Activated CD4-positive, alpha-beta T cell treated with anti-CD3 and anti-CD28 coated beads, Interleukin-2, amount 50 U/mL, for 4 hours (primary cell): ENCODE results near the gene FSIP1.
A peak's percentile ranks its signal among the peaks of the same experiment; 100 is the strongest.

ENCODE experiments used
- DNase-seq, 2 experiments: peaks; one replicate each; pipeline ENCODE4 v3.0.0-alpha.2; 2020

The FSIP1 gene

DNA sequence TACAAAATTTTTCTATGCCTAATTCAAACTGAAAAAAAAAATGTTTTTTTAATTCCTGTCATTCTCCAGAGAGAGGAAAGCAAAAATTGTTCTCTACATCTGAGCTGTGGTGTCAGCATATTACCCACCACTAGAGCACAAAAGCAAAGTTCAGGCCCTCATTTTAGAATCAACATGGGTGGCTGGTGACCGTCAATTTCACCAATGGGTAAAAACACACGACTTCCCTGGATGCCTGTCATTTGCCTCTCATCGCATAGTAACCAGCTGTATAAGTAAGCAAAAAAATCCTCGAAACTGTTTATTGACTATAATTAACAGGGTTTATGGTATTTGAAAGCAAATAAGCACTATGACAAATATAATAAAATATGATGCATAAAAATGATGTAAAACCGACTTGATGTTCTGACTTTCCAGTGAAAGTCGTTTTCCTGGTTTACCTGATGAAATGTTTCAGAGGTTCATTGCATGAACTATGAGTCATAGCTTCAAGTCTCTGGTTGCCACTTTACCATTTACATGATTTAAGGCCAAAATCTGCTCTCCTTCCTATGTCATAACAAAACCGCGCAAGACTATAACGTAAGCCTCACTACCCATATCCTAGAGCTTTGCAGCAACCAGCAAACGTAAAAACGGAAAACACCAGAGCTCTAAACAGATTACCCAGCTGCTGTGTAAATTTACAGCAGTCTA, 141.3 kb downstream of the FSIP1 start:
- DNase-seq, result no peak

DNA sequence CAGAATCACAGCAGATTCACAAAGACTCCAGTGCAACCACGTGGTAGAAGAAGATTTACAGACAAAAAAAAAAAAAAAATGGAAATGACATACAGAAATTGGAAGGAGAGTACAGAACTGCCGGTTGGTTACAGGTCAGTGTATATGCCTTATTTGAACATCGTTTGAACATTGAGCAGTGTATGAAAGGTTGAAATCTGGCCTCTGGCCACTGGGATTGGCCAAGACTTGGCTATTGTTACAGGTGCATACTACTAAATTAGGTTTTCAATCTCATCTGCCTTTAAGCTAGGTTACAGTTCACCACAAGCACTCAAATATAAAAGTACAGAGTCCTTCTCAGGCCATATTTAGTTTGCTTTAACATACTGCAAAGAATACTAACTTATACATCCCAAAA, 142.0 kb downstream of the FSIP1 start:
- DNase-seq, result no peak

DNA sequence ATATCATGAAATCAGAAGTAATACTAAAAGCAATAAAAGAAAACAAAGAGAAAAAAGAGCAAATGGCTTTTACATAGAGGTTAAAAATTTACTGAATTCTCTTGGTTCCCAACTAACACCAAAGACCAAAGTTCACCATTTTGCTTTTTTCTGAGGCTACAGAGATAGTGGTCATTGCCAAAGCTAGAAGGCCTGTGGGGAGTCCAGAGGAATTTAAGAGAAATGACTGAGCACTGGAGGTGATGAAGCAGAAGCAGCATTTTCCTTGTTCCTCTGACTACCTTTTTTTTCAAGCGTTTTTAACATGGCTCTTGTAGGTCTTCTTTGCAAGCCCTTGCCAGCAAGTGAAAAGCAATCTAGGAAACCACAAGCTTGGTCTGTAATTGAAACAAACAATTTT, 143.6 kb downstream of the FSIP1 start:
- no peak for DNase-seq

DNA sequence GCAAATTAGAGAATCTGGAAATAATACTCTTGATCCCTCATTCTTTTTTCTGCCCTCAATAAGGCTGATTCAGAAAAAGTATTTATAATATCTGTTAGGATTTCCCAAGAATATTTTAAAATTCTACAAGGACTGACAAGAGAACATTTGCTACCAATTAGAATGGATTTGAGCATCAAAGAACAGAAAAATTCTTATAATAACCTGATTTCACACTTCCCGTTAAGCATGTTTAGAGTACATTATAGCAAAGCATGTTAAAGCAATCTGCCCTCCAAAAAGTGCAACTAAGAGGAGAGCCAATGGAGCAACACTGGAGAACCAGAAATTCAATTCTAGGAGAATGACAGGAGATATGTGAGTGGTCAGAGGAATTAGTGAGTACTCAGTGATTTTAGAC, 144.6 kb downstream of the FSIP1 start:
- no peak for DNase-seq

DNA sequence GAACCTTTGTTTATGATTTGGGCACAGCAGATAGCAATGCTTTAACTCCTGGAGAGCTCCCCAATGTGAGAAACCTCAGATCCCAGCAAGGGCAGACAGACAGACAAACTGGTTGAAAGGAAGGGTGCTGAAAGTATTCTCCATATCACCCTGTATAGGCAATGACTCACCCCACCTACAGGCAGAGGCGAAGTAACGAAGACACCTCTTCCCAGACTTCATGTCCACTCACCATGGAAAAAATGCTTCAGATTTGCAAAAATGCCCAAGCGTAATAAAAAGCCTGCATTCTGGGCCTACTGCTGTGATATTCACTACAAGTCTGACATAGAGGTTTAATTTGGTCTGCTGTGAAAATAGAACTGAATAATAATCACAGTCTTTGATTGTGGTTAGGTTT, 151.3 kb downstream of the FSIP1 start:
- peak in 1 of 2 experiments; percentile 31 for DNase-seq

DNA sequence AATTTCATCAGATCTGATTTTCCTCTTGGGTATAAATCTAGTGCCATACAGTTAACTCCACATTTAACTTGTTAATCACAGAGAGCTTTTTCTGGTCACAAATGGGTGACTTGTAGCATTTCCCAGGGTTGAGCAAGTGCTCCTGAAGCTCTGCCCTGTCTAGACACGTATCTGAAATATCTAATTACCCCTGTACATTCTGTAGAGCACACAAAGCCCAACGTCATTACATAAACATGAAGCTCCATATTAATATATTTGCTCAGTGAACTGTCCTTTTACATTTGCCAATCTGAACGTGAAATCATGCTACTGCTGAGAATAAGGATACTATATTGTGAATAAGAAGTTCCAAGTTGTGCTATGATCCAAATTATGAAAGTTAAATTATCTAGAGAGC, 152.7 kb downstream of the FSIP1 start:
- DNase-seq, result no peak

DNA sequence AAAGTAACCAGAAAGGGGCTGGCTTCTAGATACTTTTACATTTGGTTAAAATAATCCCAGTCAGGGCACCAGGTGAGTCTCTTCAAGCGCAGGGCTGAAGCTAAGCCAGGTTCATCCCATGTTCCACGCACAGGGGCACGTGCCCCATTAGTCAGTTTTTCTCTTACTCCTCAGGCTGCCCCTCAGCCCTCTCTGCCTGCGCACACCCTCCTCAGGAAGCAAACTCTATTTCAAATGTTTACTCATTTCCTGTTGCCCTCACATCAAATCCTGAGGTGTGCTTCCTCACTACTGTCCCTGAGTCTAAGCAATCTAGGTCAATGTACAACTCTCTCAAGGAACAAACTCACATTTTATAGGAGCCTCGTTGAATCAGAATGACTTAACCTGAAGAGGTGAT, 153.3 kb downstream of the FSIP1 start:
- peak; percentile 61 to 64 for DNase-seq

DNA sequence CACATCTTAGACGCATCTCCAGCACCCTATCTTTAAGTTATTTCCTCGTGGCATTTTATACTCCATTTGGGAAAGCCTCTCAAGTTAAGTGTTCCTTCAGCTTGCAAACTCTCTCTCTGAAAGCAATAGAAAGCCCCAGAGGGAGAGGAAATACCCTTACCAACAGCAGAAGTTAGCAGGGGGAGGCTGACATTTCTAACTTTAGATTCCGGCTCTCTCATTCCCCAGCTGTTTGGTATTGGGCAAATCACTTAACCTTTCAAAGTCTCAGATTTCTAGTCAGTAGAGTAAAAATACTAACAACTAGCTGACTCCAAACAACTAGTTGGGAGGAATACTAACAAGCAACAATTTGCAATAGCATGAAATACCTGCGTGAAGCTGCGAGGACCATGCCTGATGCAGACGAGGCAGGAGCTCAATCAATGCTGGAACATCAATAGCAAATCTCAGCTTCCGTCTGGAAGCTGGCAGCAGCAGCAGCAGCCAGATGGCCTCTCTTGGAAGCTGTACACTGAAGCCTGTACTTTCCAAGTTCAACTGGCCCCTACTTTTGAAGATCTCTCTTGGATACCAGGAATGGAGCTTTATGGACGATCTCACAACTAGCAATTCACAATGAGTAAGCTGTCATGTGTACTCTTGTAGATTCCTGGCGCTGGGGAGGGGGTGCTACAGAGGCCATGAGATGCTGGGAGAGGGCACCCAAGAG, 153.9 kb downstream of the FSIP1 start:
- no peak for DNase-seq

DNA sequence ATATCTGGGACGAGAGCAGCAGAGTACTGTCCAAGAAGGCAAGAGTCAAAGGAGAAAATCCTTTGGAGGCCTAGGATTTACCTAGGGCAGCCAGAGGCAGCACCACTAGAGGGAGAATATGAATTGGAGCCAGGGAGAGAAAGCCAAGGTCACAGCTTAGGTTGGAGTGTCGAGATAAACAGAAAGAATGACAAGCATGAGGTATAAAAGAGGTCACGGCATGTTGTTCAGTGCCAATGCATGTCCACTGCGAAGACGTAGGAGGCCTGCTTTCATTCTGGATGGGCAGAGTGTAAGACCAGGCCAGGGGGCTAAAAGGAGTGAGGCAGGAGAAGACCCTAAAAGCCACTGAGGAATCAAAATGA, 154.5 kb downstream of the FSIP1 start:
- DNase-seq, result no peak

DNA sequence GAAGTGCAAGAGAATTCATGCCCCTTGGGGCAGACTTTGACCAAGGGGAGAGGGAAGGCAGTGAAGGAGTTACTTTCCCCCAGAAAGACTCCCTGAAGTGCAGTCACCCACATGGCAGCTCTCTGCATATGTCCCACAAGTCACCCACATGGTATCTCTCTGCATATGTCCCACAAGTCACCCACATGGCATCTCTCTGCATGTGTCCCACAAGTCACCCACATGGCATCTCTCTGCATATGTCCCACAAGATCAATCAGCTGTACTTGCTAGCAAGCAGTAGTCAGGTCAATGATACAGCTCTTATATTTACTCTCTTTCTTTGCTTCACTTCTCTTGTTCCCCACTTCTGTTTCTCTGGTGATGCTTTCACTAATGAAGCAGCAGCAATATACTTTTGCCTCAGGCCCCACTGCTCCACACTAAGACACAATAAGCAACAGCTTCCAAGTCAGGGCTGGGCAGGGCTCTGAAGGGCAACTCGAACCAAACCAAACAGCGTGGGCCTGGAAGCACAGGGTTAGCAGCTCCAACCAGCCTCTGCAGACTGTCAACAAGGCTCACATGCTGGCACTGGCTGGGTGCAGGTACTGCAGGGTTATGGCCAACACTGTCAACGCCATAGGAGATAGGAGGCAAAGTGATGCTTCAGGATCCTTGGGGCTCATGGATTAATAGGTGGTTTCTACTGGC, 155.0 kb downstream of the FSIP1 start:
- DNase-seq, result no peak

DNA sequence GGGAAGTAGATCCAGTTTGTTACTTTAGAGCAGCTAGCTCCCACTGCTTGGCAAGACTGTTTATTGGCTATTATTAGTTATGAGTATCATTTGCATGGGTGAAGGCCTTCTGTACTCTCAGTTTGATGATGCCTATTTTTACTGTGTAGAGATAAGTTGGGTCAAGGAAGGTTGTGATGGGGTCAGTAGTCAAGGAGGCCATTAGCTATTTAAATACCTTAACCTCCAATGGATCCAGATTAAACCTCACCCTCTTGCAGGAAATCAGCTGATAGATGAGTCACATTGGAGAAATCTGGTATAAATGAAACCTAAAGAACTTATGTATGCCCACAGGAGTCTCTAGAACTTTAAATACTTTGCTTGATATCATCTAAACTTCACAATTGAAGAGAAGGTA, 156.8 kb downstream of the FSIP1 start:
- no peak for DNase-seq

DNA sequence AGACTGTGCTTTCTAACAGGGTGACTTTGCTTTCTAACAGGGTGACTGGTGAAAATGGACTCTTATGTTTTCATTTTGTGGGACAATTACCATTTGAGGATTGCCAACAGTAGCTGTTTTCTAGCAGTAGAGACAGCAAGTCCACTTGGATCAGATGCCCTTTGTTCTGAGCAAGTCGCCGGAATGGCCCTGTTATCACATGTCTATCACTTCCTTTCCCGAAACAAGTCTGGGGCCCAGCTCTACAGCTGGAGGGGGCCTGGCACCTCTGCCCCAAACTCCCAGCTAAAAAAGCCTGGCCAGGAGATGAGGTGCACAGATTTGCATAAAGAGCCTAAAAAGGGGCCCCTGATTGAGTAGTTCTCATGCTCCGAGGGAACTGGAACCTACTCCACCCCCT, 157.2 kb downstream of the FSIP1 start:
- DNase-seq, result no peak

DNA sequence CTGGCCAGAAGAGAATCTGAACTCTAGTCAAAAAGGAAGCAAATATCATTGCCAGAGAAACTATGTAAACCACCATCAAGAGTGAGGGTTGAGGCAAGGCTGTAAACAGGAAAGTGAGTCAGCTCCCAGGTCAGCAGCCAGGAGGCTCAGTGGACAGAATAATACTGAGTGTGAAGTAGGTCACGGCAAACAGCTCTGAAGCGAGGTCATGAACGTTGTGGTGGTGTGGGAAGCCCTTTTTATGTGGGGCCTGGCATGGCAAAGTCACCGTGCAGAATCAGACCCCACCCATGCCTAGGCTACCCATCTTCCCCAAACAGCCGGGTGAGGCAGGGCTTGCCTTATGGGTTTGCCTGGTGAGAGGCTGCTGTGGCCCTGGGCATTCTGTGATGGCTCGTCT, 157.8 kb downstream of the FSIP1 start:
- peak; percentile 39 to 47 for DNase-seq

DNA sequence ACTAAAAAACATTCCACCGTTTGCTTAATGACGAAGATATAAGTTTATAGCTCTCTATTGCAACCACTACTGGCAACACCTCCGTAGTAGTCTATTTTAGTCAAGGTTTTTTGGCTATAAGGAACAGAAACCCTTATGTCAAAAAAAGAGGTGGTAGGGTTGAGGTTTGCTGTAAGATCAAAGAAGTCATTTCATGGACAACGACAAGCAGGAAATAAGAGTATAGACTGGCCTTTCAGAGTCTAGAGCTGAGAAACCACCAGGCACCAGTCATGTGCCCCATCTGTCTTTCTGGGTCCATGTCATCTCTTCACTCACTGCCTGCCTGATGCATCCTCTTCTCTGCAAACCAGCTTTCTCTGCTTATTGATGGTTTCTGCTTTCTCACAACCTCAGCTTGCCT, 159.1 kb downstream of the FSIP1 start:
- no peak for DNase-seq

DNA sequence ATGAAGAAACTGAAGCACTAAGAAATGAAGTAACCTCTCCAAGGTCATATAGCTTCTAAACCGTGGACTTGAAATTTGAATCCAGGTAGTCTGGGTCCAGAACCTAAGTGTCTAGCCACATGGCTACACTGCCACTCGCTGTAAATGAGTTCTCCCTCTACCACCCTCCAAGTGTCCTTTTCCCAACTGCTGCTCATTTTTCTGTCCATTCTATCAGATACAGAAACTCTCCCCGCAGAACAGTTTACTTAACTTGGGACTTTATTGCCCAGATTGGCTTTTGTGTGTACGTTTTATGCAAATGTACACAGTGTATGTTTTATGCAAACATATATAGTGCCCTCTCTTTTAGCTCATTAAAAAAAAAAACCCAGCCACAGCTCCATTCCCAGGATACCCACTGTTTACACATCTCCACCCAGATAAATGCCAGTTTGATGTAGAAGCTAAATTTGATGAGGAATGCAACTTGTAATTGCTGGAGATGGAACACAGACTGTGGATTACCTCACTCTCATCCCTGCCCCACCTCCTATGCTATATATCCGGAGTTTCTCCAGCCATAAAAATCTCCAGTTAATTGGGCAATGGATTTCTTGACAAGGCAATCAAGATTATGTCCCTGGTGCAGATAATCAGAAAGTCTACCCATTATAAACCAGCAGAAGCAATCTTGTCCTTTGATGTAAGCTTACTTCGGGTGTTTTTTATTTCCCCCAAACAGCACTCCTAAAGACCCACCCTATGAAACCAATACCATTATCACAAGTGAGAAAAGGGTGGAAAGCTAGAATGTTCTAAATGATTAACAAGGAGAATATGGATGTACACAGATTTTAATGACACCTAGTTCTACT, 159.8 kb downstream of the FSIP1 start:
- no peak for DNase-seq

DNA sequence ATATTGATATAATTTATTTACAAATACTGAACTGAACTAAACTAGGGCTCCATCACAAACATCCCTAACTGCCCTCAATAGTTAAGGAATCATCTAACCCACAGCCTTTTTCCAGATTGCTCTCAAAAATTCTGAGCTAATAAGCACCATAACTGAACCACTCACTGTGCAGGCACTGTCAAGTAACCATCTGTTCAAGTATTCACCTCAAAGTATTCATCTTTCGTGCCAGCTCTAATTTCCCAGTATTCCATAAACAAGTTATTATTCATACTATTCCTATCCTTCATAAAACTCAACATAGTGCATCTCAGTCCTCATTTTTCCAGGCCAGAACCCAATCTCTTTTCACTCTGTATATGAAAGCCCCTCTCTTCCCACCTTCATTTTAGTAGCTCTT, 160.7 kb downstream of the FSIP1 start:
- DNase-seq, result no peak

DNA sequence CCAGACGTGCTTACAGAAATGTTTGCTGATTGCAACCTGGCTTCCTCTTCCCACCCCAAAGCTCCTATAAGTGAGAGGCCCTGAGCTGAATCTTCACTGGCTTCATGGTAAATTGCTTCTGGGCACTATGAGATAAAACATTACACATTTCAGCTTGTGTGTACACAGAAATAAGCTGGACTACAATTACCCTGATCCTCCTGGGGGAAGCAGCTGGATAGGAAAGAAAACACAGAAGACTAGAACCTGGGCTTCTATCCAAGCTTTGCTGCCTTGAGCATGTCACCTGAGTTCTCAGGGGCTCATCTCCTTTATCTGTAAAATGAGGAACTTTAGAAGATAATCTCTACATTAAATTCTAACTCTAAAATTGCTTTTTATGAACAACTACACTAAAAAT, 161.4 kb downstream of the FSIP1 start:
- DNase-seq, result no peak

DNA sequence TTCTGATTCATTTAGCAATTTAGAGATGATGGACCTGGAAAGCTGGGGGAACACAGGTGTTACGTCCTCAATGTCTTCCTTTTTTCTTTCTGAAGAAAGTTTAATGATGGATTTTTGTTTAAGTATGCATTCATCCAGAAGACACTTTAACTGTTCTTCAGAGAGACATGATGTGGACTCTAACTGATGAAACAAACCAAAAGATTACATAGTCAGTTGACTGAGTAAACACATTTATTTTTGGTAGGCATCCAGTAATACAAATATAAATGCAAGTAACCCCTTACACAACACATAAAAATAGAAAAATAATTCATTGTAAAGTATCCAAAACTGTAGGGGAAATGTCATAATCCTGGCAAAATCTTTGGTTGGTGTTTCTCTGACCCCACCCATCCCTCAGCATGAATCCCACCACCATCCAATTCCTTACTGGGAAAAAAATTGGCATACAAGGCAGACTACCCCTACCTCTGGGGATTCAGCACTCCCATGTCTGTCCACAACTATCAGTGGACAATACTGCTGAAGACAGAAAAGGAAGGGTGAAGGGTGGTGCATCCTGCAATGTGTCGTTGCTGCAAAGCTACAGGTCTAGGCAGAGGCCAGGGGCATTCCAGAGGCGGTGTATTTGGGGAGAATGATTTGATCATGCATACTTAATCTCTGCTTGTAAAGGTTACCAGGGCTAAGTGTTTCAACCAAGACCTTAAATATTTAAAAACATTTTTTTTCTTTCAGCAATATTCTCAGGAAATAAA, 164.4 kb downstream of the FSIP1 start:
- no peak for DNase-seq

DNA sequence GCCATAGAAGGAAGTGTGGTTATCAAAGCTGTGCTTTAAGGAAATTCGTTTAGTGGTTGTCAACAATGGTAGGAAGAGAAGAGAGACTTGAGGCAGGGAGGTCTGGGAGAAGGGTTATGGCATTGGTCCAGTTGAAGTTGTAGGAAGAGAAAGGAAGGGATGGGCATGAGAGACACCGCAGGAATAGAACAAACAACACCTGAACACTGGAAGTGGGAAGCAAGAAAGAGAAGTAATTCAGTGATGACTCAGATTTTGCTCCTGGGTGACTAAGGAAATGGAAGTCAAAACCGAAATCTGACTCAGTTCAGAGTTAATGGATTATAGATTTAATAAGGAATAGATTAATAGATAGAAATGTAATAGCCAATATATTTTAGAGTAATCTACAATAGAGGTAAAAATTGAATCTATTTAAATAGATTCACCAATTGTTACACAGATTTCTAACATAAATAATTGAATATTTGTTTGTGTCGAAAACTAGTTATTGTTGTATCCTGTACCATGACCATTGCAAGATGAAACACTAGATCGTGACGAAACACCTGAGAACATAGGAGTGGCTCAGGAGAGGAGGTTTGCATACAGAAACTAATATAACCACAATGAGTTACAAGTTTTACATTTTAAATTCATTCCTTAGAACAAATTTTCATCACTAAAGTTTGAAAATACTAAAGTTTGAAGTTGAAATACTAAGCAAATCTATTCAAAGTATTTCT, 165.7 kb downstream of the FSIP1 start:
- DNase-seq, result no peak

DNA sequence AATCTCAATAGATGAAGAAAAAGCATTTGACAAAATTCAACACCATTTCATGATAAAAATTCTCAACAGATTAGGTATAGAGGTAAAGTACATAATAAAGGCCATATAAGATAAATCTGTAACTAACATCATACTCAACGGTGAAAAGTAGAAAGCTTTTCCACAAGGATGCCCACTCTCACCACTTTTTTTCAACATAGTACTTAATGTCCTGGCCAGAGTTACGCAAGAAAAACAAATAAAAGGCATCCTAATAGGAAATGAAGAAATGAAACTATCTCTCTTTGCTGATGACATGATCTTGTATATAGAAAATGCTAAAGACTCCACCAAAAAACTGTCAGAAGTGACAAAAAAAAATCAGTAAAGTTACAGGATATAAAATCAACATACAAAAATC, 168.8 kb downstream of the FSIP1 start:
- DNase-seq, result no peak

DNA sequence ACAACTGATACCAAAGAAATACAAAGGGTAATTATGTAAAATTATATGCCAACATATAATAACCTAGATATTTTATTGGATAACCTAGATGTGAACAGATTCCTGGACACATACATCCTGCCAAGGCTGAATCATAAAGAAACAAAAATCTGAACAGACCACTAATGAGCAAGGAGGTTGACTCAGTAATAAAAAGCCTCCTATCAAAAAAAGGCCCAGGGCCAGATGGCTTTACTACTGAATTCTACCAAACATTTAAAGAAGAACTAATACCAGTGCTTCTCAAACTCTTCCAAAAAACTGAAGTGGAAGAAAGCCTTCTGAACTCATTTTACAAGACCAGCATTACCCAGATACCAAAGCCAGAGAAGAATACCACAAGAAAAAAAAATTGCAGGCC, 169.4 kb downstream of the FSIP1 start:
- DNase-seq, result no peak

DNA sequence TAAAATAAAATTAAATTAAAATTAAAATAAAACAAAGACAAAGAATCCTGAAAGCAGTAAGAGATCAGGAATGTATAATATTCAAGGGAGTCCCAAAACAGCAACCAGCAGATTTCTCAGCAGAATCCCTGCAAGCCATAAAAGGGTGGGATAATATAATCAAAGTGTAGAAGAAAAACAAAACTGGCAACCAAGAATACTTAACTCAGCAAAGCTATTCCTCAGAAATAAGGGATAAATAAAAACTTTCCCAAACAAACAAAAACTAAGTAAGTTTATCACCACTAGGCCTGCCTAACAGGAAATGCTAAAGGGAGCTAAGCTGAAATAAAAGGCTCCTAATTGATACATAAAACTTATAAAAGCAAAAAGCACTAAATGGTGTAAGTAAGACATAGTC, 172.0 kb downstream of the FSIP1 start:
- DNase-seq, result no peak
